GM23338 (cell line): Measurements from ENCODE around the gene CENPK.

Experiments
- CREB1 ChIP-seq: fragments of 250-450 bp; sonication (Bioruptor Pico); IDR thresholded peaks from 2 replicates; pipeline ENCODE4 v1.5.0; 2020; ENCODE audit warnings: low read depth, mild to moderate bottlenecking, moderate library complexity
- CTCF ChIP-seq, 2 experiments: fragments of 200-600 bp in 1 of 2; sonication (generic) in 1 of 2; conservative IDR thresholded peaks; 2 replicates each; pipeline versions ENCODE4 v1.5.1 to v1.6.1; 2016 to 2017; ENCODE audit warnings: antibody characterized with exemption in 2 of 2, low read depth in 2 of 2, mild to moderate bottlenecking in 2 of 2, moderate library complexity in 1 of 2
- ETS1 ChIP-seq: IDR thresholded peaks from 2 replicates; pipeline ENCODE4 v1.6.1; 2016; ENCODE audit warnings: antibody characterized with exemption
- EZH2 ChIP-seq: fragments of 200-600 bp; sonication (generic); IDR thresholded peaks from one replicate; pipeline ENCODE4 v1.8.0; 2017; ENCODE audit warnings: antibody characterized with exemption, mild to moderate bottlenecking, low read depth; ENCODE audit not compliant: unreplicated experiment
- EZH2phosphoT487 ChIP-seq: fragments of 200-600 bp; sonication (generic); IDR thresholded peaks from one replicate; pipeline ENCODE4 v1.8.1; 2018; ENCODE audit warnings: antibody characterized with exemption; ENCODE audit not compliant: unreplicated experiment
- JUNB ChIP-seq: IDR thresholded peaks from one replicate; pipeline ENCODE4 v1.6.1; 2016; ENCODE audit warnings: antibody characterized with exemption; ENCODE audit not compliant: unreplicated experiment
- NANOG ChIP-seq: IDR thresholded peaks from 2 replicates; pipeline ENCODE4 v1.6.1; 2016; ENCODE audit warnings: antibody characterized with exemption, borderline replicate concordance
- POLR2AphosphoS5 ChIP-seq: IDR thresholded peaks from 2 replicates; pipeline ENCODE4 v1.6.1; 2016; ENCODE audit warnings: antibody characterized with exemption, low read depth
- REST ChIP-seq: IDR thresholded peaks from one replicate; pipeline ENCODE4 v1.6.1; 2018; ENCODE audit warnings: antibody characterized with exemption; ENCODE audit not compliant: unreplicated experiment
- STAT1 ChIP-seq: IDR thresholded peaks from one replicate; pipeline ENCODE4 v1.6.1; 2016; ENCODE audit warnings: antibody characterized with exemption; ENCODE audit not compliant: unreplicated experiment
- ZNF114 ChIP-seq: fragments of 250-450 bp; sonication (Bioruptor Pico); IDR thresholded peaks from 2 replicates; pipeline ENCODE4 v1.5.0; 2020; ENCODE audit warnings: mild to moderate bottlenecking, moderate library complexity
- ZNF331 ChIP-seq: fragments of 250-450 bp; sonication (Bioruptor Pico); IDR thresholded peaks from 2 replicates; pipeline ENCODE4 v1.5.0; 2020; ENCODE audit warnings: low read depth, mild to moderate bottlenecking, moderate library complexity
- ZNF462 ChIP-seq: fragments of 250-450 bp; sonication (Bioruptor Pico); IDR thresholded peaks from 2 replicates; pipeline ENCODE4 v1.5.0; 2020; ENCODE audit warnings: mild to moderate bottlenecking, moderate library complexity

GRCh38 chr5:65530904-65531303 lies 32.1 kb downstream of the CENPK start:
- TF ChIP-seq REST: no peak
- TF ChIP-seq POLR2AphosphoS5: no peak
- no peak for TF ChIP-seq EZH2
- no peak for TF ChIP-seq CTCF (conservative IDR thresholded peaks at IDR 0.05; ENCODE audit: low read depth in 2 of 2)
- TF ChIP-seq EZH2phosphoT487: no peak
- no peak for TF ChIP-seq STAT1
- TF ChIP-seq JUNB: no peak
- TF ChIP-seq ZNF114 (CRISPR knock-in tag): no peak
- no peak for TF ChIP-seq NANOG
- TF ChIP-seq ETS1: no peak
- TF ChIP-seq CREB1 (CRISPR knock-in tag): no peak
- no peak for TF ChIP-seq ZNF462 (CRISPR knock-in tag)
- TF ChIP-seq ZNF331: no peak
